Osteoblast (primary cell): ENCODE data around the gene KDM6B. TPM values are rescaled to one million over a fixed set of nuclear protein-coding genes. Genes with fewer than 3 reads are reported as not detected.
"Not testable (repeated sequence)": the region's sequence is repeated elsewhere in the genome, so short reads cannot be mapped to it uniquely, and the experiment has no call there.

Experiments
- DNase-seq: peaks from one replicate; pipeline ENCODE4 v3.0.0; 2011; ENCODE audit warnings: low spot score, mixed read lengths; ENCODE audit not compliant: insufficient read length; ENCODE audit errors: missing footprints
- H2AFZ ChIP-seq: 2 replicates; pipeline ENCODE4 v1.6.0; 2011; ENCODE audit warnings: mild to moderate bottlenecking, low read length
- H3K27ac ChIP-seq: 2 replicates; pipeline ENCODE4 v1.5.1; 2011; ENCODE audit warnings: mild to moderate bottlenecking, low read depth, low read length, moderate library complexity
- H3K27me3 ChIP-seq: 2 replicates; pipeline ENCODE4 v1.6.0; 2012; ENCODE audit warnings: mild to moderate bottlenecking, control low read depth, inconsistent platforms, low read length, moderate library complexity; ENCODE audit not compliant: insufficient read depth
- H3K36me3 ChIP-seq: 2 replicates; pipeline ENCODE4 v1.5.1; 2011; ENCODE audit warnings: mild to moderate bottlenecking, low read length, control low read depth, moderate library complexity; ENCODE audit not compliant: insufficient read depth
- H3K4me1 ChIP-seq: 2 replicates; pipeline ENCODE4 v1.5.1; 2011; ENCODE audit warnings: mild to moderate bottlenecking, low read length, control low read depth, moderate library complexity; ENCODE audit not compliant: insufficient read depth
- H3K4me2 ChIP-seq: 2 replicates; pipeline ENCODE4 v1.6.0; 2011; ENCODE audit warnings: mild to moderate bottlenecking, low read length; ENCODE audit not compliant: insufficient read depth
- H3K4me3 ChIP-seq: fragments of 200-600 bp; sonication (generic); 3 replicates; pipeline ENCODE4 v1.5.1; 2012; ENCODE audit warnings: mild to moderate bottlenecking, low read length, inconsistent platforms; ENCODE audit not compliant: insufficient read depth
- H3K79me2 ChIP-seq: 2 replicates; pipeline ENCODE4 v1.6.0; 2012; ENCODE audit warnings: mild to moderate bottlenecking, low read length, control low read depth, inconsistent platforms; ENCODE audit not compliant: insufficient read depth
- H3K9me3 ChIP-seq: 2 replicates; pipeline ENCODE4 v1.5.1; 2011; ENCODE audit warnings: low read depth, low read length, control low read depth
- H4K20me1 ChIP-seq: 2 replicates; pipeline ENCODE4 v1.6.0; 2012; ENCODE audit warnings: mild to moderate bottlenecking, low read length, control low read depth; ENCODE audit not compliant: insufficient read depth
- total RNA-seq: library from RNA; depleted of rRNA; stranded (reverse); fragments of >200 nt; gene quantifications from 2 replicates; pipeline ENCODE4 v1.2.3, GENCODE V29; 2012
- TF ChIP-seq, protein P1 (sequence below): IDR thresholded peaks from 2 replicates; pipeline ENCODE4 v1.5.1; 2011; ENCODE audit warnings: mild to moderate bottlenecking, low read depth, low read length, moderate library complexity; ENCODE audit errors: extremely low read depth

Gene KDM6B
- total RNA-seq, 1 donor = 12.3 TPM

DNA sequence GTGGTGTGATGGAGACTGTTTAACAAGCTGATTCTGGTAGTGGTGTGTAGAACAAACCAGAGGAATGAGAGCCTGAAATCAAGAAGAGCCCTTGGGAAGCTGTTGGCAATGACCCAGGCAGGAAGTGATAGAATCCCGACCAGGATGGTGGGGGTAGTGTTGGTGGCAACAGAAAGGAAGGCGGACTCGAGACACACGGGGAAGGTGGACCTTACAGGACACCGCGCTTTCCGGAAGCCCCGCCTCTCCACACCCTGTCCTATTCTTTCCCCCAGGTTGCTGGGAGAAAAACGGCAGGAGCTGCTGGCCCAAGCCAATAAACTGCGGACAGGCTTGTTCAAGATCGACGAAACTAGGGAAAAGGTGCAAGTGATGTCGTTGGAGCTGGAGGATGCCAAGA lies 30.0 kb upstream of the KDM6B start:
- TF ChIP-seq, protein P1, sequence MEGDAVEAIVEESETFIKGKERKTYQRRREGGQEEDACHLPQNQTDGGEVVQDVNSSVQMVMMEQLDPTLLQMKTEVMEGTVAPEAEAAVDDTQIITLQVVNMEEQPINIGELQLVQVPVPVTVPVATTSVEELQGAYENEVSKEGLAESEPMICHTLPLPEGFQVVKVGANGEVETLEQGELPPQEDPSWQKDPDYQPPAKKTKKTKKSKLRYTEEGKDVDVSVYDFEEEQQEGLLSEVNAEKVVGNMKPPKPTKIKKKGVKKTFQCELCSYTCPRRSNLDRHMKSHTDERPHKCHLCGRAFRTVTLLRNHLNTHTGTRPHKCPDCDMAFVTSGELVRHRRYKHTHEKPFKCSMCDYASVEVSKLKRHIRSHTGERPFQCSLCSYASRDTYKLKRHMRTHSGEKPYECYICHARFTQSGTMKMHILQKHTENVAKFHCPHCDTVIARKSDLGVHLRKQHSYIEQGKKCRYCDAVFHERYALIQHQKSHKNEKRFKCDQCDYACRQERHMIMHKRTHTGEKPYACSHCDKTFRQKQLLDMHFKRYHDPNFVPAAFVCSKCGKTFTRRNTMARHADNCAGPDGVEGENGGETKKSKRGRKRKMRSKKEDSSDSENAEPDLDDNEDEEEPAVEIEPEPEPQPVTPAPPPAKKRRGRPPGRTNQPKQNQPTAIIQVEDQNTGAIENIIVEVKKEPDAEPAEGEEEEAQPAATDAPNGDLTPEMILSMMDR = no peak
- H2AFZ ChIP-seq = peak overlapping the region; percentile 41
- H3K79me2 ChIP-seq = no peaks in the 10 kb centered on the region
- no peaks in the 10 kb centered on the region for H4K20me1 ChIP-seq
- no peak overlapping the region for H3K4me3 ChIP-seq
- peak overlapping the region; percentile 40 for H3K4me2 ChIP-seq
- H3K36me3 ChIP-seq = no peaks in the 10 kb centered on the region
- no peaks in the 10 kb centered on the region for H3K9me3 ChIP-seq
- H3K27ac ChIP-seq = no peak overlapping the region
- DNase-seq = no peak
- H3K4me1 ChIP-seq = no peaks in the 10 kb centered on the region
- H3K27me3 ChIP-seq = no peaks in the 10 kb centered on the region

DNA sequence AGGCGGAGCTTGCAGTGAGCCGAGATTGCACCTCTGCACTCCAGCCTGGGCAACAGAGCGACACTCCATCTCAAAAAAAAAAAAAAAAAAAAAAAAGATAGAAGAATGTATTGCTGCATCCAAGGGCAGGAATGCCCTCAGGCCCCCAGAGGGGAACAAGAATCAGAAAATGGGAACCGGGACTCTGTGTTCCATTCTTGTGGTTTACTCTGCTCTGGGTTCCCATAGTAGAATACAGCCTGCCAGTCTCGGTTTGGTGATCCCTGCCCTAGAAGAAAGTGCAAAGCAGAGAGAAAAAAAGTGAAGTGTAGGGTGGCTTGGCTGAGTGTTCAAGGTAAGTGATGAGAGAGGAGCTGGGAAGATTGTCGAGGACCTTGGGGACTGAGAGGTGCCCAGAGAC lies 27.4 kb upstream of the KDM6B start:
- Histone ChIP-seq H3K4me2 (no peak overlapping the region), H2AFZ (no peak overlapping the region), H3K36me3 (no peaks in the 10 kb centered on the region), H4K20me1 (no peaks in the 10 kb centered on the region), H3K4me1 (peaks cover 2% of the 10 kb centered on the region), H3K4me3 (no peak overlapping the region), H3K79me2 (no peaks in the 10 kb centered on the region), H3K9me3 (no peaks in the 10 kb centered on the region), H3K27ac (no peak overlapping the region), H3K27me3 (no peaks in the 10 kb centered on the region)
- TF ChIP-seq, protein P1 = no peak
- DNase-seq = no peak

DNA sequence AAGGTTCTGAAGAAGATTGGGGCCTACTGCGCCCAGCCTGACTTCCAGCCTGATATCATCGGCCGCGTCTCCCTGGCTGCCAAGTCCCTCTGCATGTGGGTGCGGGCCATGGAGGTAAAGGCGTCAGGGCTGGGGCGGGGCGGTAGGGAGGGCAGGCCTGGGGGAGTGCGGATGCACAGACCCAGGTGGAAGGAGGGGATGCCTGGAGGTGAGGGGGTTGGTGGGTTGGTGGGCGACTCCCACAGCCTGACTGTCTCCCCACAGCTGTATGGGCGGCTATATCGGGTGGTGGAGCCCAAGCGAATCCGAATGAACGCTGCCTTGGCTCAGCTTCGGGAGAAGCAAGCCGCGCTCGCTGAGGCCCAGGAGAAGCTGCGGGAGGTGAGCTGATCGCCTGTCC lies 26.8 kb upstream of the KDM6B start:
- Histone ChIP-seq H3K4me1 (peaks cover 2% of the 10 kb centered on the region), H3K27me3 (no peaks in the 10 kb centered on the region), H3K79me2 (no peaks in the 10 kb centered on the region), H3K4me3 (no peak overlapping the region), H3K27ac (no peak overlapping the region), H2AFZ (no peak overlapping the region), H3K9me3 (no peaks in the 10 kb centered on the region), H3K4me2 (no peak overlapping the region), H4K20me1 (no peaks in the 10 kb centered on the region), H3K36me3 (no peaks in the 10 kb centered on the region)
- TF ChIP-seq, protein P1 = no peak
- DNase-seq = no peak

DNA sequence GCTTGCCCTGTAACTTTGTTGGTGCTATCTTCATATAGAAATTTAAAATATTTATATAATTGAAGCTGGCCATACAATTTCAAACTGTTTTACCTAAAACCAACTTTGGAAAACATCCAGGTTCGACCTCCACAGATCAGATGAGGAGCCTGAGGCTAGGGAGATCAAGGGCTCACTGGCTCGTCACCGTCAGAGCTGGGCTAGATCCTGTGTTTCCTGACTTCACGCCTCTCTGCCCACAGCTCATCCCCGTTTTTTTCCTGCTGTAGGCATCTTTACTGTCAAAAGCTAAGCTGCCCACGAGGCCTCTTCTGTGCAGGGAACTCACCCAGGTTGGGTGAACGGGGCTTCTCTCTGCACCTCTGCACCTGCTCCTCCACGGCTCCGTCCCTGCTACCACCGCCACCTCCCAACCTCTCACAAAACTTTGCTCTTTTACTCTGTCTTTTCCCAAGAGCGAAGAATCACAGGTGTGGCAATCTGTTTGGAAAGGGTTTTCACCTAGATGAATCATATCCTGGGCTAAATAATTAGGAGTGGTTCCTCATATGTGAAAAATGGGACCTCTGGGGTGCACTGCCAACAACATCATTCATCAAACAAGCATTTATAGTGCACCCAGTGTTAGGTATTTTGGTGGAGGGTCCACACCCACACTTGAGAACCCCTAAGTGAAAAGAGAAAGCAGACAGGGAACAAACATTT lies 24.8 kb upstream of the KDM6B start:
- TF ChIP-seq, protein P1 = no peak

DNA sequence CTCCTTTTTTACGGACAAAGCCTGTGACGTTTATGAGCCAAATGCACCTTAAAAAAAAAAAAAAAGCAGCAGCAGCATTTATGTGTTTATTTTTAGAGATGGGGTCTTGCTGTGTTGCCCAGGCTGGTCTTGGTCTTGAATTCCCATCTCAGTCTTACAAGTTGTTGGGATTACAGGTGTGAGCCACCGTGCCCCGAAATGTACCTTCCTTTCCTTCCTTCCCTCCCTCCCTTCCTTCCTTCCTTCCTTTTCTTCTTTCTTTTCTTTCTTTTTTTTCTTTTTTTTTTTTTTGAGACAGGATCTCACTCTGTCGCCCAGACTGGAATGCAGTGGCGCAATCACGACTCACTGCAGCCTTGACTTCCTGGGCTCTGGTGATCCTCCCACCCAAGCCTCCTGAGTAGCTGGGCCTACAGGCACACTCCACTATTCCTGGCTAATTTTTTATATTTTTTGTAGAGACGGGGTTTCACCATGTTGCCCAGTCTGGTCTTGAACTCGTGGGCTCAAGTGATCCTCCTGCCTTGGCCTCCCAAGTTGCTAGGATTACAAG lies 24.1 kb upstream of the KDM6B start:
- H2AFZ ChIP-seq, H3K79me2 ChIP-seq, H3K36me3 ChIP-seq, DNase-seq, H3K9me3 ChIP-seq, H3K4me1 ChIP-seq, H4K20me1 ChIP-seq, H3K4me3 ChIP-seq, H3K27me3 ChIP-seq, H3K27ac ChIP-seq, H3K4me2 ChIP-seq: not testable (repeated sequence)

More for the DNA sequence above, 24.8 kb upstream of the KDM6B start:
- Histone ChIP-seq H3K36me3 (no peaks in the 10 kb centered on the region), H3K27me3 (no peaks in the 10 kb centered on the region), H3K4me1 (peaks cover 2% of the 10 kb centered on the region), H4K20me1 (no peaks in the 10 kb centered on the region), H3K9me3 (no peaks in the 10 kb centered on the region), H3K27ac (no peak overlapping the region), H3K4me3 (no peak overlapping the region), H3K79me2 (no peaks in the 10 kb centered on the region), H2AFZ (no peak overlapping the region), H3K4me2 (no peak overlapping the region)
- no peak for DNase-seq
